ENCODE measurements around the gene IFT88.

GRCh38 chr13:20608438-20609020 lies 41.6 kb downstream of the IFT88 start:
- TF ChIP-seq CTCF (conservative IDR thresholded peaks at IDR 0.05; ENCODE audit: low read depth, low read length) (no peak), EZH2 (IDR thresholded peaks at IDR 0.05; ENCODE audit: low read length, unreplicated experiment) (no peak)
